ENCODE data around the gene CDH12.

The CDH12 gene

GRCh38 chr5:21882074-21882745 is 970.9 kb downstream of the CDH12 start:
- no peak for TF ChIP-seq CTCF (conservative IDR thresholded peaks at IDR 0.05; ENCODE audit: low read depth, low read length)
- no peak overlapping the region for H3K4me3 ChIP-seq (ENCODE audit: low read length)
- DNase-seq (ENCODE audit: low read depth), result no peak

- no peak overlapping the region for H3K4me3 ChIP-seq (ENCODE audit: low read length)
- no peak for TF ChIP-seq CTCF (conservative IDR thresholded peaks at IDR 0.05; ENCODE audit: low read depth, low read length)
- no peak for DNase-seq (ENCODE audit: low read depth)
Observed at GRCh38 chr5:21880164-21880563, 973.0 kb downstream of the CDH12 start.

GRCh38 chr5:21862986-21863385 is 990.2 kb downstream of the CDH12 start:
- TF ChIP-seq CTCF (conservative IDR thresholded peaks at IDR 0.05; ENCODE audit: low read depth, low read length), result no peak
- H3K4me3 ChIP-seq (ENCODE audit: low read length), result no peak overlapping the region
- DNase-seq (ENCODE audit: low read depth), result no peak

- TF ChIP-seq CTCF (conservative IDR thresholded peaks at IDR 0.05; ENCODE audit: low read depth, low read length), result no peak
Observed at GRCh38 chr5:21858441-21858840, 994.7 kb downstream of the CDH12 start.

GRCh38 chr5:21856987-21857386 is 996.2 kb downstream of the CDH12 start:
- TF ChIP-seq CTCF (conservative IDR thresholded peaks at IDR 0.05; ENCODE audit: low read depth, low read length), result no peak
- peak overlapping the region; percentile 0 for H3K4me3 ChIP-seq (ENCODE audit: low read length)
- no peak for DNase-seq (ENCODE audit: low read depth)

More at GRCh38 chr5:21858441-21858840, 994.7 kb downstream of the CDH12 start:
- H3K4me3 ChIP-seq (ENCODE audit: low read length), result no peak overlapping the region
- no peak for DNase-seq (ENCODE audit: low read depth)

- H3K4me3 ChIP-seq (ENCODE audit: low read length), result no peak overlapping the region
- TF ChIP-seq CTCF (conservative IDR thresholded peaks at IDR 0.05; ENCODE audit: low read depth, low read length), result no peak
- no peak for DNase-seq (ENCODE audit: low read depth)
Observed at GRCh38 chr5:21847300-21847699, 1005.8 kb downstream of the CDH12 start.

- no peak for DNase-seq (ENCODE audit: low read depth)
- no peak for TF ChIP-seq CTCF (conservative IDR thresholded peaks at IDR 0.05; ENCODE audit: low read depth, low read length)
- H3K4me3 ChIP-seq (ENCODE audit: low read length), result no peak overlapping the region
Observed at GRCh38 chr5:21844960-21845359, 1008.2 kb downstream of the CDH12 start.

All from retinal pigment epithelial cell (primary cell).